HCT116 (cell line): ENCODE results near the gene NTSR1. TPM values are rescaled to one million over a fixed set of nuclear protein-coding genes. Genes with fewer than 3 reads are reported as not detected.

Experiments used
- ATAC-seq: fragments of 200-7000 bp; cut with Tn5 transposase; 2 replicates; pipeline ENCODE4 v1.9.1; 2020; ENCODE audit warnings: mild to moderate bottlenecking, moderate library complexity
- BruUV-seq: library from RNA; stranded (reverse); fragments of 400-500 nt; replicated peaks from 2 replicates; lab custom pipeline; 2021; lab: Mats Ljungman, UMichigan
- CTCF ChIA-PET: fragments of 300-600 bp; sonication (Branson Sonifier 250); formaldehyde crosslinking; loops from one replicate; lab custom pipeline; 2021; ENCODE audit warnings: antibody characterized with exemption; lab: Charles Lee
- POLR2A ChIA-PET: fragments of 300-600, 350-600 bp; sonication (Branson Sonifier 250); formaldehyde crosslinking; loops from one replicate; lab custom pipeline; 2021; ENCODE audit warnings: antibody characterized with exemption; lab: Charles Lee
- RAD21 ChIA-PET, 2 experiments: fragments of 300-600 bp; sonication (Branson Sonifier 250); formaldehyde crosslinking; loops; one replicate each; lab custom pipeline; 2023; ENCODE audit warnings: low total read pairs in 2 of 2; ENCODE audit not compliant: uncharacterized antibody in 2 of 2, unreplicated experiment in 2 of 2, low non-redundant PET in 1 of 2; lab: Charles Lee
- DNase-seq: peaks from one replicate; pipeline ENCODE4 v3.0.0-alpha.2; 2010; ENCODE audit warnings: low read depth, low spot score
- H2AFZ ChIP-seq: fragments of 200-600 bp; shearing (Covaris generic), sonication (generic); 2 replicates; pipeline ENCODE4 v1.6.1; 2017; ENCODE audit warnings: low read depth, mixed run types, mixed read lengths, antibody characterized with exemption, low read length; ENCODE audit not compliant: poor library complexity, severe bottlenecking
- H3K27ac ChIP-seq: 2 replicates; pipeline ENCODE4 v1.5.1; 2012; ENCODE audit warnings: low read depth, low read length
- H3K27me3 ChIP-seq: fragments of 200-600 bp; sonication (generic); 2 replicates; pipeline ENCODE4 v1.6.1; 2016; ENCODE audit warnings: mixed run types, low read length, mixed read lengths; ENCODE audit not compliant: insufficient read depth
- H3K36me3 ChIP-seq, 2 experiments: fragments of 200-500 bp in 1 of 2; fragments of 200-600 bp in 1 of 2; sonication (Bioruptor generic) in 1 of 2; sonication (generic) in 1 of 2; 2 replicates each; pipeline versions ENCODE4 v1.5.1 to v1.6.1; 2014 to 2016; ENCODE audit warnings: low read length in 2 of 2, inconsistent platforms in 1 of 2, mixed read lengths in 1 of 2, mixed run types in 1 of 2; ENCODE audit not compliant: insufficient read depth in 2 of 2, control insufficient read depth in 1 of 2
- H3K4me1 ChIP-seq, 2 experiments: fragments of 200-600 bp in 1 of 2; sonication (generic) in 1 of 2; 2 replicates each; pipeline versions ENCODE4 v1.5.1 to v1.6.1; 2012 to 2017; ENCODE audit warnings: low read length in 2 of 2, inconsistent platforms in 1 of 2, mild to moderate bottlenecking in 1 of 2, mixed read lengths in 1 of 2, mixed run types in 1 of 2, moderate library complexity in 1 of 2; ENCODE audit not compliant: insufficient read depth in 2 of 2, control insufficient read depth in 1 of 2
- H3K4me2 ChIP-seq: fragments of 200-600 bp; sonication (generic); 2 replicates; pipeline ENCODE4 v1.6.1; 2017; ENCODE audit warnings: mixed run types, low read length, mixed read lengths
- H3K4me3 ChIP-seq, 2 experiments: fragments of 200-600 bp in 1 of 2; sonication (generic) in 1 of 2; replicated peaks in 1 of 2; 2 replicates each; pipeline ENCODE4 v1.5.1; 2011 to 2016; ENCODE audit warnings: low read length in 2 of 2, control low read depth in 1 of 2, low read depth in 1 of 2, mild to moderate bottlenecking in 1 of 2, mixed read lengths in 1 of 2, mixed run types in 1 of 2
- H3K79me2 ChIP-seq: fragments of 200-600 bp; sonication (generic); 2 replicates; pipeline ENCODE4 v1.6.1; 2017; ENCODE audit warnings: mild to moderate bottlenecking, mixed run types, low read length, moderate library complexity, mixed read lengths; ENCODE audit not compliant: insufficient read depth
- H3K9ac ChIP-seq: fragments of 200-600 bp; sonication (generic); 2 replicates; pipeline ENCODE4 v1.6.1; 2016; ENCODE audit warnings: low read length, mixed read lengths
- H3K9me2 ChIP-seq: fragments of 200-600 bp; sonication (generic), shearing (Covaris generic); 2 replicates; pipeline ENCODE4 v1.6.1; 2017; ENCODE audit warnings: mixed run types, mild to moderate bottlenecking, moderate library complexity; ENCODE audit not compliant: insufficient read depth
- H3K9me3 ChIP-seq, 2 experiments: fragments of 200-500 bp in 1 of 2; fragments of 200-600 bp in 1 of 2; sonication (Bioruptor generic) in 1 of 2; sonication (generic) in 1 of 2; 2 replicates each; pipeline ENCODE4 v1.6.1; 2014 to 2017; ENCODE audit warnings: low read length in 2 of 2, mixed read lengths in 2 of 2, inconsistent platforms in 1 of 2, low read depth in 1 of 2, mild to moderate bottlenecking in 1 of 2, mixed run types in 1 of 2, moderate library complexity in 1 of 2; ENCODE audit not compliant: control insufficient read depth in 1 of 2, insufficient read depth in 1 of 2
- H4K20me1 ChIP-seq: fragments of 200-600 bp; sonication (generic), shearing (Covaris generic); 2 replicates; pipeline ENCODE4 v1.6.1; 2017; ENCODE audit warnings: mixed run types, mild to moderate bottlenecking, moderate library complexity; ENCODE audit not compliant: insufficient read depth
- CBX3 ChIP-seq: IDR thresholded peaks from 2 replicates; pipeline ENCODE4 v1.6.1; 2012; ENCODE audit warnings: low read depth
- EGR1 ChIP-seq: IDR thresholded peaks from 2 replicates; pipeline ENCODE4 v1.6.1; 2012; ENCODE audit warnings: low read depth
- ELF1 ChIP-seq: IDR thresholded peaks from 2 replicates; pipeline ENCODE4 v1.6.1; 2012; ENCODE audit warnings: low read depth, borderline replicate concordance
- EZH2 ChIP-seq: fragments of 200-600 bp; sonication (generic); IDR thresholded peaks from 2 replicates; pipeline ENCODE4 v1.6.1; 2017; ENCODE audit warnings: antibody characterized with exemption, mixed run types
- JUND ChIP-seq: IDR thresholded peaks from 2 replicates; pipeline ENCODE4 v1.6.1; 2012
- POLR2A ChIP-seq: IDR thresholded peaks from 2 replicates; pipeline ENCODE4 v1.7.0; 2011; ENCODE audit warnings: borderline replicate concordance; ENCODE audit not compliant: insufficient read depth, insufficient read length; ENCODE audit errors: extremely low read depth
- RAD21 ChIP-seq: IDR thresholded peaks from 2 replicates; pipeline ENCODE4 v1.6.1; 2012; ENCODE audit warnings: low read depth, mild to moderate bottlenecking
- SIN3A ChIP-seq: IDR thresholded peaks from 2 replicates; pipeline ENCODE4 v1.6.1; 2012; ENCODE audit warnings: low read depth
- SP1 ChIP-seq: IDR thresholded peaks from 2 replicates; pipeline ENCODE4 v1.6.1; 2012; ENCODE audit warnings: low read depth
- SRF ChIP-seq: IDR thresholded peaks from 2 replicates; pipeline ENCODE4 v1.6.1; 2012; ENCODE audit warnings: low read depth
- ZFX ChIP-seq: fragments of 450-650 bp; IDR thresholded peaks from 2 replicates; pipeline ENCODE4 v1.6.1; 2017
- ZNF274 ChIP-seq: fragments of 200-500 bp; sonication (Bioruptor generic); IDR thresholded peaks from 2 replicates; pipeline ENCODE4 v1.6.1; 2014; ENCODE audit warnings: mild to moderate bottlenecking, low read depth, low read length, inconsistent platforms
- intact Hi-C: fragments of 100-400 bp; cut with micrococcal nuclease; formaldehyde crosslinking; loops from 2 replicates; pipeline ENCODE4 v1.10.0; 2022
- total RNA-seq: library from RNA; stranded (reverse); gene quantifications from one replicate; pipeline ENCODE4 v1.2.1, GENCODE V29; 2021; ENCODE audit not compliant: unreplicated experiment
- TF ChIP-seq, protein P1 (sequence below), 3 experiments: fragments of 200-600 bp in 1 of 3; sonication (generic) in 1 of 3; IDR thresholded peaks in 2 of 3; conservative IDR thresholded peaks in 1 of 3; 2 replicates each; pipeline ENCODE4 v1.5.1; 2012 to 2017; ENCODE audit warnings: low read depth in 2 of 3, low read length in 2 of 3, antibody characterized with exemption in 1 of 3, borderline replicate concordance in 1 of 3, control low read depth in 1 of 3, mild to moderate bottlenecking in 1 of 3, mixed read lengths in 1 of 3, mixed run types in 1 of 3, moderate library complexity in 1 of 3; ENCODE audit not compliant: insufficient read depth in 1 of 3
- TF ChIP-seq, protein P2 (sequence below): IDR thresholded peaks from 2 replicates; pipeline ENCODE4 v1.6.1; 2012; ENCODE audit warnings: low read depth

The NTSR1 gene
- total RNA-seq, 1 experiment from 2014 or later: 187 TPM

DNA sequence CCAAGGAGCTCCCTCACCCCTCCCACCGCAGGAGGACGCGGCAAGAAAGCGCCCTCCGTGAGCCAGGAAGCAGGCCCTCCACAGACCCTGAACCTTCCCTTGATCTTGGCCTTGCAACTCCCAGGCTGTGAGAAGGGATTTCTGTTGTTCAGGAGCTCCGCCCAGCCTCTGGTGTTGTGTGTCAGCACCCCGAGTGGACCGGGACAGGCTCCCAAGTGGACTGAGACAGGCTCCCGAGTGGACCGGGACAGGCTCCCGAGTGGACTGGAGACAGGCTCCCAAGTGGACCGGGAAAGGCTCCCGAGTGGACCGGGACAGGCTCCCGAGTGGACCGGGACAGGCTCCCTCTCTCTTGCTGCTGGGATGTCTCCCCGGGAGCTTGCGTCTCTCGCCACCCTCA, 9.3 kb upstream of the NTSR1 start:
- Histone ChIP-seq H3K4me2 (no peak overlapping the region), H3K9ac (no peak overlapping the region), H3K9me3 (no peaks in the 10 kb centered on the region), H3K79me2 (no peaks in the 10 kb centered on the region), H3K4me3 (no peak overlapping the region), H3K27ac (no peak overlapping the region), H3K36me3 (no peaks in the 10 kb centered on the region), H3K27me3 (no peaks in the 10 kb centered on the region), H4K20me1 (no peaks in the 10 kb centered on the region), H3K9me2 (no peaks in the 10 kb centered on the region), H2AFZ (no peak overlapping the region), H3K4me1 (peaks cover 19 to 41% of the 10 kb centered on the region in 2 experiments)
- DNase-seq (no peak), ATAC-seq (no peak)
- POLR2A ChIA-PET: no interaction called here
- no TSS peak for BruUV-seq
- TF ChIP-seq SP1 (no peak), CBX3 (no peak), SRF (no peak), RAD21 (no peak), SIN3A (no peak), ELF1 (no peak)
- TF ChIP-seq, protein P1, sequence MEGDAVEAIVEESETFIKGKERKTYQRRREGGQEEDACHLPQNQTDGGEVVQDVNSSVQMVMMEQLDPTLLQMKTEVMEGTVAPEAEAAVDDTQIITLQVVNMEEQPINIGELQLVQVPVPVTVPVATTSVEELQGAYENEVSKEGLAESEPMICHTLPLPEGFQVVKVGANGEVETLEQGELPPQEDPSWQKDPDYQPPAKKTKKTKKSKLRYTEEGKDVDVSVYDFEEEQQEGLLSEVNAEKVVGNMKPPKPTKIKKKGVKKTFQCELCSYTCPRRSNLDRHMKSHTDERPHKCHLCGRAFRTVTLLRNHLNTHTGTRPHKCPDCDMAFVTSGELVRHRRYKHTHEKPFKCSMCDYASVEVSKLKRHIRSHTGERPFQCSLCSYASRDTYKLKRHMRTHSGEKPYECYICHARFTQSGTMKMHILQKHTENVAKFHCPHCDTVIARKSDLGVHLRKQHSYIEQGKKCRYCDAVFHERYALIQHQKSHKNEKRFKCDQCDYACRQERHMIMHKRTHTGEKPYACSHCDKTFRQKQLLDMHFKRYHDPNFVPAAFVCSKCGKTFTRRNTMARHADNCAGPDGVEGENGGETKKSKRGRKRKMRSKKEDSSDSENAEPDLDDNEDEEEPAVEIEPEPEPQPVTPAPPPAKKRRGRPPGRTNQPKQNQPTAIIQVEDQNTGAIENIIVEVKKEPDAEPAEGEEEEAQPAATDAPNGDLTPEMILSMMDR (IDR thresholded peaks at IDR 0.05 in 2 of 3, conservative IDR thresholded peaks at IDR 0.05 in 1 of 3; ENCODE audit: borderline replicate concordance in 1 of 3, insufficient read depth in 1 of 3, low read depth in 2 of 3, low read length in 2 of 3): no peak
- intact Hi-C loops: no loop called here
- RAD21 ChIA-PET: no interaction called here
- CTCF ChIA-PET: no interaction called here

DNA sequence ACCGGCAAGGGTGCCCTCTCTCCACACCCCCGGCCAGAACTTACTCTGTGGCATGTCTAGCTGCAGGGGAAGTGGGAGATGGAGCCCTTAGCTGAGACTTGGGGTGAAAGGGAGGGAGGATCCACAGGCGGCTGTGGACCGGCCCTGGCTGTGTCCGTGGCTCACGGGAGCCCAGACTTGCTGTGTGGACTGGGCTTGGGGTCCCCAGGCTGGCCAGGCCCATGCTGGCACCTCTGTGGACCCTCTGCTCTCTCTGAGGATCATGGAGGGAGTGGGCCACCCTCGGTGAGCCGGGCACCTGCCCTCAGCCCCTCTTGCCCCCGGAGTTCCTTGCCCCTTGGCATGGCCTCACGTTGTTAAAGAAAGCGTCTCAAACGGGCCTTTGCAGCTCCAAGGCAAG, 8.9 kb upstream of the NTSR1 start:
- Histone ChIP-seq H3K4me3 (no peak overlapping the region), H3K27ac (no peak overlapping the region), H3K36me3 (no peaks in the 10 kb centered on the region), H3K27me3 (no peaks in the 10 kb centered on the region), H4K20me1 (no peaks in the 10 kb centered on the region), H3K4me2 (no peak overlapping the region), H3K79me2 (no peaks in the 10 kb centered on the region), H3K4me1 (peaks cover 23 to 46% of the 10 kb centered on the region in 2 experiments), H2AFZ (no peak overlapping the region), H3K9ac (no peak overlapping the region), H3K9me2 (no peaks in the 10 kb centered on the region), H3K9me3 (no peaks in the 10 kb centered on the region)
- no peak for DNase-seq
- POLR2A ChIA-PET: no interaction called here
- CTCF ChIA-PET: no interaction called here
- RAD21 ChIA-PET: no interaction called here
- no peak for ATAC-seq
- intact Hi-C loops: no loop called here
- BruUV-seq: no TSS peak
- TF ChIP-seq, protein P2, sequence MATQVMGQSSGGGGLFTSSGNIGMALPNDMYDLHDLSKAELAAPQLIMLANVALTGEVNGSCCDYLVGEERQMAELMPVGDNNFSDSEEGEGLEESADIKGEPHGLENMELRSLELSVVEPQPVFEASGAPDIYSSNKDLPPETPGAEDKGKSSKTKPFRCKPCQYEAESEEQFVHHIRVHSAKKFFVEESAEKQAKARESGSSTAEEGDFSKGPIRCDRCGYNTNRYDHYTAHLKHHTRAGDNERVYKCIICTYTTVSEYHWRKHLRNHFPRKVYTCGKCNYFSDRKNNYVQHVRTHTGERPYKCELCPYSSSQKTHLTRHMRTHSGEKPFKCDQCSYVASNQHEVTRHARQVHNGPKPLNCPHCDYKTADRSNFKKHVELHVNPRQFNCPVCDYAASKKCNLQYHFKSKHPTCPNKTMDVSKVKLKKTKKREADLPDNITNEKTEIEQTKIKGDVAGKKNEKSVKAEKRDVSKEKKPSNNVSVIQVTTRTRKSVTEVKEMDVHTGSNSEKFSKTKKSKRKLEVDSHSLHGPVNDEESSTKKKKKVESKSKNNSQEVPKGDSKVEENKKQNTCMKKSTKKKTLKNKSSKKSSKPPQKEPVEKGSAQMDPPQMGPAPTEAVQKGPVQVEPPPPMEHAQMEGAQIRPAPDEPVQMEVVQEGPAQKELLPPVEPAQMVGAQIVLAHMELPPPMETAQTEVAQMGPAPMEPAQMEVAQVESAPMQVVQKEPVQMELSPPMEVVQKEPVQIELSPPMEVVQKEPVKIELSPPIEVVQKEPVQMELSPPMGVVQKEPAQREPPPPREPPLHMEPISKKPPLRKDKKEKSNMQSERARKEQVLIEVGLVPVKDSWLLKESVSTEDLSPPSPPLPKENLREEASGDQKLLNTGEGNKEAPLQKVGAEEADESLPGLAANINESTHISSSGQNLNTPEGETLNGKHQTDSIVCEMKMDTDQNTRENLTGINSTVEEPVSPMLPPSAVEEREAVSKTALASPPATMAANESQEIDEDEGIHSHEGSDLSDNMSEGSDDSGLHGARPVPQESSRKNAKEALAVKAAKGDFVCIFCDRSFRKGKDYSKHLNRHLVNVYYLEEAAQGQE: no peak
- TF ChIP-seq EGR1 (no peak), EZH2 (no peak), ZFX (no peak), RAD21 (no peak), ZNF274 (no peak), JUND (no peak), POLR2A (no peak)
- TF ChIP-seq, protein P1 (IDR thresholded peaks at IDR 0.05 in 2 of 3, conservative IDR thresholded peaks at IDR 0.05 in 1 of 3; ENCODE audit: borderline replicate concordance in 1 of 3, insufficient read depth in 1 of 3, low read depth in 2 of 3, low read length in 2 of 3): no peak
